NCI-H774 (cell line): ENCODE results near the gene OST4.

ENCODE experiments used
- DNase-seq: peaks from one replicate; lab custom pipeline; 2025; lab: John Stamatoyannopoulos, UW

Gene OST4

GRCh38 chr2:27025281-27025800, 46.1 kb downstream of the OST4 start:
- no peak for DNase-seq

- DNase-seq = no peak
These were observed 46.6 kb downstream of the OST4 start for GRCh38 chr2:27024812-27025211.

GRCh38 chr2:27024188-27024587, 47.3 kb downstream of the OST4 start:
- no peak for DNase-seq

GRCh38 chr2:27023740-27024139, 47.7 kb downstream of the OST4 start:
- no peak for DNase-seq

- DNase-seq = no peak
These were observed 50.0 kb downstream of the OST4 start for GRCh38 chr2:27021253-27022049.
